ENCODE data around the gene SCAF1. TPM values are rescaled to one million over a fixed set of nuclear protein-coding genes. Genes with fewer than 3 reads are reported as not detected.

The SCAF1 gene
- polyA plus RNA-seq, 3 donors: 0.39 to 7.5 (median 0.68) TPM

DNA sequence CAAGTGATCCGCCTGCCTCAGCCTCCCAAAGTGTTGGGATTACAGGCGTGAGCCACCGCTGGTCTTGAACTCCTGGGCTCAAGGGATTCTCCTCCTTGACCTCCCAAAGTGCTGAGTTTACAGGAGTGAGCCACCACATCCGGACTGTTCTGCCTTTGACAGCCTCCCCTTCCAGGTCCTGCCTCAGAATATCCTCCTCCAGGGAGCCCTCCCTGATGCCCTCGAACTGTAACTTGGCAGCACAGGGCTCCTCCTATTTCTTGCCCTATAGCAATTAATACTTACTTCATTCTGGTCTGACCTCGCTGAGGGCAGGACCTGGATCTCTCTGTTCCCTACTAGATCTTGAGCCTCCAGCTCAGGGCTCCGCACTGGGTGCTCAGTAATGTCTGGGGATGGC is 54.9 kb downstream of the SCAF1 start:
- no peaks in the 10 kb centered on the region for H3K36me3 ChIP-seq (replicated peaks in 1 of 2; ENCODE audit: control insufficient read depth in 1 of 2, insufficient read depth in 2 of 2, low read length in 2 of 2)
- no peak overlapping the region for H2AFZ ChIP-seq (ENCODE audit: insufficient read depth, low read depth, low read length, poor library complexity, severe bottlenecking)
- no peak overlapping the region for H3K27ac Mint-ChIP-seq
- H3K4me2 ChIP-seq (replicated peaks; ENCODE audit: extremely low read depth, low read length, poor library complexity, severe bottlenecking): no peak overlapping the region
- H3K27me3 ChIP-seq (ENCODE audit: control insufficient read depth in 2 of 2, insufficient read depth in 2 of 2, low read length in 2 of 2): peaks cover 0 to 16% of the 10 kb centered on the region in 2 donors
- no peaks in the 10 kb centered on the region for H3K4me1 ChIP-seq (ENCODE audit: control insufficient read depth in 1 of 2, insufficient read depth in 2 of 2, low read length in 2 of 2)
- no peaks in the 10 kb centered on the region for H3K9me3 ChIP-seq (replicated peaks in 1 of 2; ENCODE audit: control insufficient read depth in 1 of 2, insufficient read depth in 1 of 2, low read length in 2 of 2)
- intact Hi-C loops (cut with micrococcal nuclease): no loop called here
- peaks cover 6% of the 10 kb centered on the region for H3K4me1 Mint-ChIP-seq
- DNase-seq: no peak
- H3K36me3 Mint-ChIP-seq: no peaks in the 10 kb centered on the region
- no peak overlapping the region for H3K27ac ChIP-seq (ENCODE audit: low read depth in 1 of 2, low read length in 2 of 2)
- WGBS (ENCODE audit: insufficient coverage): 93% methylated on average over 5 of the region's 7 CpGs
- no peak overlapping the region for H3K4me3 ChIP-seq (replicated peaks in 1 of 3; ENCODE audit: low read depth in 2 of 3, low read length in 3 of 3)
- TF ChIP-seq, protein P1, sequence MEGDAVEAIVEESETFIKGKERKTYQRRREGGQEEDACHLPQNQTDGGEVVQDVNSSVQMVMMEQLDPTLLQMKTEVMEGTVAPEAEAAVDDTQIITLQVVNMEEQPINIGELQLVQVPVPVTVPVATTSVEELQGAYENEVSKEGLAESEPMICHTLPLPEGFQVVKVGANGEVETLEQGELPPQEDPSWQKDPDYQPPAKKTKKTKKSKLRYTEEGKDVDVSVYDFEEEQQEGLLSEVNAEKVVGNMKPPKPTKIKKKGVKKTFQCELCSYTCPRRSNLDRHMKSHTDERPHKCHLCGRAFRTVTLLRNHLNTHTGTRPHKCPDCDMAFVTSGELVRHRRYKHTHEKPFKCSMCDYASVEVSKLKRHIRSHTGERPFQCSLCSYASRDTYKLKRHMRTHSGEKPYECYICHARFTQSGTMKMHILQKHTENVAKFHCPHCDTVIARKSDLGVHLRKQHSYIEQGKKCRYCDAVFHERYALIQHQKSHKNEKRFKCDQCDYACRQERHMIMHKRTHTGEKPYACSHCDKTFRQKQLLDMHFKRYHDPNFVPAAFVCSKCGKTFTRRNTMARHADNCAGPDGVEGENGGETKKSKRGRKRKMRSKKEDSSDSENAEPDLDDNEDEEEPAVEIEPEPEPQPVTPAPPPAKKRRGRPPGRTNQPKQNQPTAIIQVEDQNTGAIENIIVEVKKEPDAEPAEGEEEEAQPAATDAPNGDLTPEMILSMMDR (IDR thresholded peaks at IDR 0.05): no peak
- H3K9me3 Mint-ChIP-seq: peaks cover 0 to 8% (median 0%) of the 10 kb centered on the region in 7 donors
- peaks cover 23 to 40% (median 28%) of the 10 kb centered on the region in 3 donors for H3K27me3 Mint-ChIP-seq (ENCODE audit: low read depth in 3 of 3)
- H3K4me3 Mint-ChIP-seq: no peak overlapping the region
- H3K79me2 ChIP-seq (ENCODE audit: insufficient read depth, low read length): no peaks in the 10 kb centered on the region
- no peaks in the 10 kb centered on the region for H4K20me1 ChIP-seq (ENCODE audit: insufficient read depth, low read length)
- H3K9ac ChIP-seq (ENCODE audit: insufficient read depth, low read length, poor library complexity, severe bottlenecking): no peak overlapping the region

DNA sequence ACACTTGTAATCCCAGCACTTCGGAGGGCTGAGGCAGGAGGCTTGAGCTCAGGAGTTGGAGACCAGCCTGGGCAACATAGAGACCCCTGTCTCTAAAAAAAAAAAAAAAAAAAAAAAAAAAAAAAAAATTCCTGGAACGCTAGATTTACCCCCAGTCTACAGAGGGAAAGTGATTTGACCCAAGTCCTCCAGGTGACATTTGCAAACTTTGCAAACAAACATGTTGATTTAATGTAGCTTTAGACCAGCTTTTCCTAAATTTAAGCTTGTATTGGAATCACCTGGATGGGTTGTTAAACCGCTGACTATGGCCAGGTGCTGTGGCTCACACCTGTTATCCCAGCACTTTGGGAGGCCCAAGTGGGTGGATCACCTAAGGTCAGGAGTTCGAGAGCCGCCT is 57.4 kb downstream of the SCAF1 start:
- no peak overlapping the region for H3K4me2 ChIP-seq (replicated peaks; ENCODE audit: extremely low read depth, low read length, poor library complexity, severe bottlenecking)
- Mint-ChIP-seq H3K4me3 (no peak overlapping the region), H3K27ac (no peak overlapping the region), H3K4me1 (peaks cover 2% of the 10 kb centered on the region), H3K36me3 (no peaks in the 10 kb centered on the region), H3K27me3 (ENCODE audit: low read depth in 3 of 3) (peaks cover 9 to 28% (median 11%) of the 10 kb centered on the region in 3 donors), H3K9me3 (peaks cover 0 to 3% (median 0%) of the 10 kb centered on the region in 7 donors)
- peaks cover 0 to 4% of the 10 kb centered on the region in 2 donors for H3K27me3 ChIP-seq (ENCODE audit: control insufficient read depth in 2 of 2, insufficient read depth in 2 of 2, low read length in 2 of 2)
- no peaks in the 10 kb centered on the region for H3K4me1 ChIP-seq (ENCODE audit: control insufficient read depth in 1 of 2, insufficient read depth in 2 of 2, low read length in 2 of 2)
- 94% methylated on average over 3 of the region's 5 CpGs for WGBS (ENCODE audit: insufficient coverage)
- no peak overlapping the region for H3K9ac ChIP-seq (ENCODE audit: insufficient read depth, low read length, poor library complexity, severe bottlenecking)
- intact Hi-C loops (cut with micrococcal nuclease): no loop called here
- H3K9me3 ChIP-seq (replicated peaks in 1 of 2; ENCODE audit: control insufficient read depth in 1 of 2, insufficient read depth in 1 of 2, low read length in 2 of 2): no peaks in the 10 kb centered on the region
- no peaks in the 10 kb centered on the region for H3K36me3 ChIP-seq (replicated peaks in 1 of 2; ENCODE audit: control insufficient read depth in 1 of 2, insufficient read depth in 2 of 2, low read length in 2 of 2)
- H2AFZ ChIP-seq (ENCODE audit: insufficient read depth, low read depth, low read length, poor library complexity, severe bottlenecking): no peak overlapping the region
- H3K79me2 ChIP-seq (ENCODE audit: insufficient read depth, low read length): no peaks in the 10 kb centered on the region
- no peak overlapping the region for H3K27ac ChIP-seq (ENCODE audit: low read depth in 1 of 2, low read length in 2 of 2)
- H3K4me3 ChIP-seq (replicated peaks in 1 of 3; ENCODE audit: low read depth in 2 of 3, low read length in 3 of 3): no peak overlapping the region
- TF ChIP-seq, protein P1 (IDR thresholded peaks at IDR 0.05): no peak
- no peaks in the 10 kb centered on the region for H4K20me1 ChIP-seq (ENCODE audit: insufficient read depth, low read length)
- no peak for DNase-seq

Data from CD14-positive monocyte (primary cell).